HPDE6-E6E7 (cell line): ENCODE data around the gene FGF10.
A peak's percentile ranks its signal among the peaks of the same experiment; 100 is the strongest.

Experiments
- DNase-seq: peaks from one replicate; pipeline ENCODE4 v3.0.0; 2011; ENCODE audit warnings: missing footprints; ENCODE audit errors: extremely low spot score

FGF10 gene

DNA sequence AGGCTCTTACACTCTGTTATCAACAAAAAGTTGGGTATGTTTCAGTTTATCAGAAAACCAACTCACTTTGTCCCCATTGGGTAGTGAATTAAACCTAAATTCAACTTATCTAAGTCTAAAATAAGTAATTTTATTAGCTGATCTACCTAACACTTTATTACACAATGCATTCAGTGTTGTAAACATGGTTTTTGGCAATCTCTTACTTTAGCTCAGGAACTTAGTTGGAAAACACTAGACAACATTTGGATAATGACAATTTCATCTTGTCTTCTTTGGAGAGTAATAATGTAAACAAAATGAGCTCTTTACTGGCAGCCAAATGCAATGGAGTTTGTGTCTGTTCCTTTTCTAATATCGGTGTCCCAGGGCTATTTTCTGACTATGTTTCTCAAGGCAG is 33.0 kb downstream of the FGF10 start:
- DNase-seq = no peak

GRCh38 chr5:44345871-44346270 is 43.3 kb downstream of the FGF10 start:
- no peak for DNase-seq

DNA sequence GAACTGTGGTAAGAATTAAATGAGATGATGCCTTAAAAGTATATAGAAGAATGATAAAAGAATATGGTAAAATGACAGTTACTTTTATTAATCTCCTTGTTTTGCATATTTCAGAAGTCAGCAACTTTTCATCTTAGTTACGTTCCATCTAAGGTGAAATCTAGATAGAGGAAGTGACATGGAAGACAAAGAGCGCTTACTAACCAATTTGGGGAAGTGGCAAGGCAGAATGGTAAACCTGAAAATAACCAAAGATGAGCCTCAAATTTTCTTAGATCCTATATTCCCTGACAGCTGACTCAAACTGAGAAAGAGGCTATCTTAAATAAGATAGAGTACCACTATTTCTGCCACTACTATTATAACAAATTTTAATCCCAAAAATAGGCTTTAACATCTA is 52.5 kb downstream of the FGF10 start:
- DNase-seq = no peak

DNA sequence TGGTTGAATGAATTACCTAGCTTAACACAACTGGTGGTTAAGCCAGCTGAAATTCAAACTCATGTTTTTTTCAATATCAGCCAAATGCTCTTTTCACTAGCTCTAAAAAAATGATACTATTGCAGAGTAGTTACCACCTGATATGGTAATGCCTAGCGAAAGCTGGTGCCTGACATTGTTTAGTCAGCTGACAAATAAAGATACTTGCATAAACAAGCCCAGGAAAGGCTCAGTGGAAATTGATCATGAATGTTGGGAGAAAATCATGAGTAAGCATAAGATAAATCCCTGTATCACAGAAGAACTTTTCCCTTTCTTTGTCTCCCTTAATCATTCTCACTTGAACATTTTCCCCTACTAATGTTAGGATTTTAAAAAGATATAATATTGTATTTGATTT is 54.6 kb downstream of the FGF10 start:
- DNase-seq = no peak

- DNase-seq = peak; percentile 9
Measured at GRCh38 chr5:44332285-44332971, 56.8 kb downstream of the FGF10 start.

DNA sequence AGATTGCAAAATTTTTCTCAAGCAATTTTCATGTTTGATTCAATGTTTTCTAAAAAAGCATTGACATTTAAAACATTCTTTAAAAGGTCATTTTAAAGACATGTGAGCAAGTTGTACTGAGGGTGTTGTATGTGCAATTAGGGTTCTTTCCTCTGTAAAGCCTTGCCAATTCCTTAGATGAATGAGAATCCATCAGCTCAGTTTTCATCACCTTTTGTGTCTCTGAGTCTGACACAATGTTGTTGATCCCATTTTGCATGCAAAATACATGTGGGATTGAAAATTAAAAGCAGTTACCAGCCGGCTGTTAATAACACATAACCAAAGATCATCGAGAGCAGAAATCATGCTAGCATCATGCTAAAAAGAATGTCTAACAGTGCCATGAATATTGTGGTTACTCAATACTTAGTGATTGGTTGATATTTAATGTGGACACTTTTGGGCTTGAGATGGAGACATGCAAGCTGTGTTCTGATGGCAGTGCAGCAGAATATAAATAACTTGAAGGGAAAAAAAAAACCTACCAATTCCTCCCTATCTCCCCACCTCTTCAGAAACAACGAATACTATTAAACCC is 57.7 kb downstream of the FGF10 start:
- DNase-seq = no peak

DNA sequence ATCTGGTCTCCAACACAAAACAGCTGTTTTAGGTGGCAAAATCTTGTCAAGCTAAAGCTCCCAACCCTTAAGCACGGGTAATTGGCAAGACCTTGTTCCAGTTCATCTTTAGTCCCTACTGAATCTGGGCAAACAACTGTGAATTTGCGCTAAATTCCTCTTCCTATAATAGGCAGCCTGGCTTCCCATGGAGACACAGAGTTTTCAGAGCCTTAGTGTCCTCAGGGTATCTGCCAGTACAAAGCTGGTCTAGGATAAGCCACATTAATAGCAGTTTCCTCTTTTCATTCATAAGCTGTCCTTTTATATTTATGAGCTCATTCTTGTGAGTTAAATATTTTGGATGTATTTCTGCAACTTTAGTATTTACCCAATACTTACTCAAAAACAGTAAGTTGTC is 59.5 kb downstream of the FGF10 start:
- no peak for DNase-seq

DNA sequence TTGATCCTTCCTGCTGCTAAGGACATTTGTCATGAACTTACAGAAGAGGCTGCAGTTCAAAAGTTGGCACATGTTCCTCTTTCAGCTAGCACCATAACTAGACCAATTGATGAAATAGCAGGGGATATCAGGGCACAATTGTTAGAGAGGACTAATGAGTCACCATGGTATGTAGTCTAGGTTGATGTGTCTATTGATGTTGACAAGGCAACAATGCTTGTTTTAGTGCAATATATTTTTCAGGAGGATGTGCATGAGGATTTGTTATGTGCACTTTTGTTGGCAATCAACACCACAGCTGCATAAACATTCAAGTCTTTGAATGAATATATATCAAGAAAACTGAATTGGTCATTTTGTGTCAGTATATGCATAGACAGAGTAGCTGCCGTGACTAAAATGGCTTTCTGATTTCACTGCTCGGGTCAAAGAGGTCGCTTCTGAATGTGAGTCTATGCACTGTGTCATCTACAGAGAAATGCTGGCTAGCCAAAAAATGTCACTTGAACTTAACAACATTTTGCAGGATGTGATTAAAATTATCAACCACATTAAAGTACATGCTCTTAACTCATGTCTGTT is 68.0 kb downstream of the FGF10 start:
- no peak for DNase-seq

GRCh38 chr5:44320188-44320587 is 69.0 kb downstream of the FGF10 start:
- DNase-seq = no peak

DNA sequence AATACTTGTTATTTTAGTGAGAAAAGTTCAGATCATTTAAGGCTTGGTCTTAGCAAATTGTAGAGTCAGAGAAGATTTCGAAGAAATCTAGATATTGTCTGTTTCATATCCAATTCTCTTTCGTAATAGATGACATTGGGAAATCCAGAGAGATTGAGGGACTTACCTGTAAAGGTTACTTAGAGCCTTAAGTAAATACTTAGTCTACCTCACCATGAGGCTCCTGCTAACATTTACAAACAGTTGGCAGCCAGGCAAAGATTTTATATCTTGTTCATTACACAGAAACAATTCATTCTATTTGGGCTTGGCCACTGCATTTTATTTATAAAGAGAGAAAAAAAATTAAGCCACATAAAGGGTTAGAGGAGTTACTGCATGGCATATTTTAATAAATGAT is 70.3 kb downstream of the FGF10 start:
- DNase-seq = no peak

DNA sequence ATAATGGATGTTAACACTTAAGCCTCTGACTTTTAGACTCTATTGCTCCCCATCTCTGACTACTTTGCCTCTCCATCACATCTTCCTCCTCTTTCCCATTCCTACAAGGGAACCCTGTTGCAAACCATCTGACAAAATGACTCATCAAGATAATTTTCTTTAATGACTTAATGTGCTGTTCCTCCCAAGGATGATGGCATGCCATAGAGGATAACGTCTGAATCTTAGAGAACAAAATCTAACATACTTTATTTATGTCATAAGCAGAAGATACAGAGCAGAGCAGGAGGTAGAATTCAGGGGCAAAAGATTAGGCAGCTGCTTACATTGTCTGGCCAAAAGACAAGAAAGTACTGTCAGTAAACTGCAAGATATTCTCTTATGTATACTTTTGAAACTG is 76.8 kb downstream of the FGF10 start:
- no peak for DNase-seq

- DNase-seq = no peak
Measured at GRCh38 chr5:44300551-44300950, 88.7 kb downstream of the FGF10 start.

GRCh38 chr5:44299394-44299793 is 89.8 kb downstream of the FGF10 start:
- DNase-seq = no peak

GRCh38 chr5:44294516-44294915 is 94.7 kb downstream of the FGF10 start:
- no peak for DNase-seq

DNA sequence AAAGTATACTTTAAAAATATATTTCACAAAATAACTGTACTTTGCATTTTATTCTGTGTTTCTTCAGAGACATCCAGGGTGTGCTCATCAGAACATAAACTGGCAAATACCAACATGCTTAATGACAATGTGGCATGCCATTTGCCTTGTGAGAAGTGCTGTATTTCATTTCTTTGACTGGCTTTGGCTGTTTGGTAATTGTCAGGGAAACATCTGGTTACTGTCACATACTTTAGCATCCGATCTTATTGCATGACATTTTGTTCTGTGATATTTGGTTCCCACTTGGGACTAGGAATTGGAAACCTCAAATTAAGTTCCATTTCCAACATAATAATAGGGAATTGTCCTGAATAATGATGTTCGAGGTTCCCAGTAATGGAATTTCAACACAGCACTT is 96.5 kb downstream of the FGF10 start:
- no peak for DNase-seq

DNA sequence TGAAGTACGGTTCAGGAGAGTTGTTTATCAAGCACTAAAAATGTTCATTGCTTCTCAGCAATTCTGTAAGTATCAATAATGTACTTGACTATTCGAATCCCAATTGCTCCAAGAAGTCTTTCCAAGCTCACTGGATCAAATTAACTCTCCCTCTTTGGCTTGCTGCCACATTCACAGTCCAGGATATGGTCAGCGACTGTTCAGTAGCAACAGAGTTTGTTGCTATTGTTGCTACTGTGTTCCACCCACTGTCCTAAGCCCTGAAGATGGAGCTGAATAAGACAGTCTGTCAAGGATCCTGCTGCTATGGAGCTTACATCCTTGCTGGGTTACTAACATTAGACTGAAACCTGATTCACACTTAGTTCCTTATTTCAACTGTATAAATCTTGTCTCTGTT is 110.8 kb downstream of the FGF10 start:
- DNase-seq = no peak

DNA sequence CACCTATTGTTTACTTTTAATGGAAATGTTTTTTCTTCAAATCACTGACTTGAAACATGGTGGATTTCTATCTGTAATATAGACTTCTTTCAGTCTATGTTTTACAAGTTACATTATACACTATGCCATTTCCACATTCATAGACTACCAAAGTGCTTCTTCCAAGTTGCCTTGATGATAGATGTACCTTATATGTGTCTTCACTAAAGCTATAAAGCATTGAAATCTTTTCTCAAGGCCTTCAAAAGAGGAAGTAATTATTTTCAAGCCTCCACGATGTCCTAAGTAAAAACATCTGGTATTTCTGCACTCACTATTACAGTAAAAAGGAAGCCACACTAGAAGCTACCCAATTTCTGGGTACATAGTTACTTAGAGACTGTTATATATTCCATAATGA is 113.3 kb downstream of the FGF10 start:
- no peak for DNase-seq

GRCh38 chr5:44275329-44275728 is 113.9 kb downstream of the FGF10 start:
- no peak for DNase-seq

DNA sequence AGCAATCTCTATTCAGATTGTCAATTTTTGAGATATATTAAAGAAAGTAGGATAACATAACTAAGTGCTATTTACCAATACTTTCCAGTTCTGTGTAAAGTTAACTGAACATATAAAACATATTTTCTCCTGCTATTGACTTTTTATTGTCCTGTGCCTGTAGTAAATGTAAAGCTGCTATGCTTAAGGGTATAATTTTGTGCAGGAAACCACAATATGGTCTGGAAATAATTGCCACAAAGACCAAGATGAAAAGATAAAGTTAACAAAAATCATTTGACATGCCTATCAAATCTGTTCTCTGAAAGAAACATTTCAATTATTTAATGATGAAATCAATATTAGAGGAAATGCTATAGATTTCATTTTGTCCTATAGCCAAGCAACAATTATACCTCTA is 121.3 kb downstream of the FGF10 start:
- DNase-seq = no peak

DNA sequence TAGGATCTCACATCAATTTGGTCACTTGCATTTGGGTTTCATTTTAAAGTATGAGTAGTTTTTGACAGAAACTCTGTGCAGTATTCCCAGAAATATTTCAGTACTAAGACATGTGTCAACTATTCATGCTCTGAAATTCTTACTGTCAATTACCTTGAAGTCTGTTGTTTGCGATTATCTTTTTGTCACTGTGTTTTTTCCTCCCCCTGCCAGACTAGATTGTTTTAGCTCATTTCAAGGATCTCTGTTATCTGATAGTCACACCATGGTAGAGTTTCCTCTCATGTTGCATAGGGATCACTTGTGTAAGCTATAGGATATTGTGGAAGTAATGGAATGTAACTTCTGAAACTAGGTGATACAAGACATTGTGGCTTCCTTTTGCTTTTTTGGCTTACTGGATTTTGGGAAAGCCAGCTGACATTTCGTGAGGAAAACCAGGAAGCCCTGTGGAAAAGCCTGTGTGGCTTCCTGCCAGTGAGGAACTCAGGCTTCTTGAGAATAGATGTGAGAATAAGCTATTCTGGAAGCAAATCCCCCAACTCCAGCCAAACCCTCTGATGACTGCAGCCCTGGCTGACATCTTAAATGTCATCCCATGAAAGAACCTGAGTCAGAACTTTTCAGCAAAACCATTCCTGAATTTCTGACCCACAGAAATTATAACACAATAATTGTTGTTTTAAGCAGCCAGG is 122.2 kb downstream of the FGF10 start:
- DNase-seq = no peak

GRCh38 chr5:44265713-44266112 is 123.5 kb downstream of the FGF10 start:
- no peak for DNase-seq

DNA sequence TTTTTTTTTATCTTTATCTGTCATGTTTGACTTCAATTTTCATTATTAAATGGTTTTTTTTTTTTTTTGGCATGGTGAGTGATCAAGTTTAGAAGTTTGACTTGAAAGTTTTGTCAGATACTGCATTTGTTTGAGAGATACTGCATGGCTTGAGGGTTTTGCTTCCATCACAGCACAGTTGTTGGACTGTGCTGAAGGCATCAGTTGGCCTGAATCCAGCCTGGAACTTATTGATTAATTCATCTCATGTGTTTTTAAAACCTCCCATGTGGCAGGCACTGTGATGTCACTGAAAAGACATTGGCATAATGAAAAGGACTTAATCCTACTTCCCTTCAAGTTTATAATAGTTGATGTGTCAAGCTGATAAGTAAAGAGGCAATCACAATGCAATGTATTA is 128.4 kb downstream of the FGF10 start:
- DNase-seq = no peak
